HG03139 (cell line): ENCODE data around the gene GIT1.

Experiments used
- ATAC-seq: cut with Tn5 transposase; IDR thresholded peaks from one replicate; pipeline ENCODE4 v1.9.1; 2021; ENCODE audit not compliant: unreplicated experiment

The GIT1 gene

DNA sequence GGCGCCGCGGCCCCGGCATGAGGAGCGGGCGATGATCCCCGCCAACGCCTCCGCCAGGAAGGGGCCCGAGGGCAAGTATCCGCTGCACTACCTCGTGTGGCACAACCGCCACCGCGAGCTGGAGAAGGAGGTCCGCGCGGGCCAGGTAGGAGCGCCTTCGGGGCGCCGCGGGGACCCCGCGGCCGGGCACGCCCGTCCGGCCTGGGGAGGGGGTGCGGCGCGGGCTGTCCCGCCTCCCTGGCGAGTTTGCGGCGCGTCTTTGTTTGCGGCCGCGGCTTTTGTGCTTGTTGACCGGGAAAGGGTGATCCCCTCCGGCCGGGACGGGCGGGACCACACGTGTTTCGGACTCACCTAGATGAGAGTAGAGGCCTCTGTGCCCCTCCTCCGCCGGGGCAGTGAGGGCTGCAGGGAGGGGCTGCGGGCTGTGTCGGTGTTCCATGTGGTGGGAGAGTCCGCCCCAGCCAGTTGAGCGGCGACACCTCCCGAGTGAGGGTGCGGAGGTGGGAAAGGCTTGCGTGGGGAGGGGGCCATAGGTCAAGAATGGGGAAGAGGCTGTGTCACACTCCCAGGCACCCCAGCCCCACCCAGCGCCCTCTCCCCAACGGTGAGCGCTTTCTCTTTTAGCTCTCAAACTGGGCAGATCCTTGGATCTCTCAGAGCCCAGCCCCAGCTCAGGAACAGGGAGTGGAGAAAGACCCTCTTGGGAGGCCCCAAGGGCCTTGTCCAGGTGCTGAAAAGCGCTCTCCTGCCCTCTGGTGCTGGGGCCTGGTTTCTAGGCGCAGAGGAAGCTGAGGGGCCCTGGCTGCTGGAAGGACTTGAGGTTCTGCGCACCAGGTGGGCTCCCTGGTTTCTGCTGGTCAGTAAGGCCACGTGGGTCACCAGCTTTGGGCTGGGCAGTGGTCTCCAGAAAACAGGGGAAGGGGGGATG, 4.4 kb upstream of the GIT1 start:
- no peak for ATAC-seq

GRCh38 chr17:29592850-29593551, 3.6 kb upstream of the GIT1 start, which contains the start of gene ANKRD13B:
TSS of gene ANKRD13B (plus strand) at chr17:29593132. CDS start at chr17:29593622, 490 bp downstream.
- ATAC-seq: no peak

DNA sequence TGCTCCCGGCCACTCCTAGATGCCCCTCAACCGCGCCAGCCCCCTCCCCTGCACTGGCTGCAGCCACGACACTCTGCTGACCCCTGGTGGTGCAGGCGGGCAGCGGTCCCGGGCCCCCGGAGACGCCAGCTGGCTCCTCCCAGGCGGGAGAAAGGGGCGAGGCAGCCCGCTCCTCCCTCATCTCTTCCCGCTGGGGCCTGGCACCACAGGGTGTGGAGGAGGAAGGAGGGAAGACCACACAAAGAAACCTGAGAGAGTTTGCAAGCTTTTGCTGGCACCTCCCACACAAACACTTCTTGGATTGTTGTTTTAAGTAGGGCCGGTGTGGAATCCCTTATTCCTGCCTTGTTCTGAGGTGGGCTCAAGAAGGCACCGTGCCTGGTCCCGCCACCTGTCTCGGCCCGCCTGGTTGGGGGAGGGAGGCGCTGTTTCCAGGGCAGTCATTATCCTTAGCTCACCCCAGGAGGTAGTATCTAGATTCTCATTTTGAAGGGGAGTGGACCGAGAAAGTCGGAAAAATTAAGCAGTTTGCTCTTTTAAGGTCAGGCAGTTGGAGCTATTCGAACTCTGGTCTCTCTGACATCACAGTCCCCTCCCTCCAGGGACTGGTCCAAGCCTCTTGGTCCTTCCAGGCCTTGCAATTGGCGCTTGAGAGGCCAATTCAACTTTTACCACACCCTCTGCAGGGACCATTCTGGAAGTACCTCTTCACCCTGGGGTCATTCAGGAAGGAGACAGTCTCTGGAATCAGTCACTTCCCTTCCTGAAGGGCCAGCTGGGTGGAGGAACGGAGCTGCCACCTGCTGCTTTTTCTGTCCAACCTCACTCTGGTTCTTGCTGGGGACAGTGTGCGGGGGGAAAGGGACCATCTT, 2.5 kb upstream of the GIT1 start:
- no peak for ATAC-seq

DNA sequence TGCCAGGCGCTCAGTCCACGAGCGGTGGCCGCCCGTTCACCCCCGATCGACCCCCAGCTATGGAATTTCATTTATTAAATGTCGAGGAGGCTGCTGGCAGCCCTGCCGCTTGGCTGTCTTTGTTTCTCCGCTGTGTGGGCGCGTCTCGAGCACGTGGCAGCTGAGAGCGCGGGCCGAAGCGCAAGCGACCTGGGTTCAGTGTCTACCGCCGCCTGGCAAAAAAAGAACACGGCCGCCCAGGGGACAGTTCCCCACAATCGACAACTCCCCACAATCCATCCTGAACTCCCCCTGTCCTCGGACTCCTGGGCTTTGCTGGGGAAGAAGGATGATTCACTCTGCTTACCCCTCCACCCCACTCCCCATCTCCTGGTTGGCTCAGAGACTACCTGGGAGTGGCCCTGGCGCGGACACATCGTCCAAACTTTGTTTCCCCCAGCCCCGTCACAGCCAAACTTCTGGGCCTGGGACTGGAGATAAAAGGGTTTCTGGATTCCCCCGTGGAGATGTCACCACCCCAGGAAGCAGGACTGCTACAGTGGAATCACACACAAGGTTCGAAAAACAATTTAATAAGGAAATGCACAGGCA, 1.8 kb upstream of the GIT1 start:
- ATAC-seq: no peak

GRCh38 chr17:29590411-29591145, 1.1 kb upstream of the GIT1 start:
- ATAC-seq: no peak

- ATAC-seq: peak; percentile 11
These were observed 661 bp downstream of the GIT1 start for GRCh38 chr17:29588562-29589411.

DNA sequence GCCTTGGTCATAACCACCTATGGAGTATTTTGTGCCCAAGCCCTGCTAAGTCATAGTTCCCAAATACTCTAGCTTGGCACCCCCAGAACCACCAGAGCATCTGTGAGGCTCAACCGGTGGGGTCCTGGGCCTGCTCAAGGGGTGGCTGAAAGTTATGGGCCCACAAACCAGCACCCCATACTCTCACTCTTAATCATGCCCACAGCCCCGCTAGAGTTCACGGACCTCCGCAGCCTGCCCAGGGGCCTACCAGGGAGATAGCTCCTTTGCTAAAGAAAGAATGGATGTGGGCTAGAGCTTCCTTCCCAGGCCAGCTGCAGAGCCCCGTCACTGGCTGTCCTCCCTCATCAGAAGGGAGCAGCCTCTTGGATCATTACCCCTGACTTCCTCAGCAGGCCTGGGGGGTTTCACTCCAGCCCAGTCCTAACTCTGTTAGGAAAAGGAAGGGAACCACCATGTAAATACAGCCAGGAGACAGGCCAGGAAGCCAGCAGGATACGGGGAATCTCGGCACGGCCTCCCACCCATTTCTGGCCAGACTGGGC, 1.4 kb downstream of the GIT1 start:
- ATAC-seq: no peak

GRCh38 chr17:29587591-29587990, 1.9 kb downstream of the GIT1 start:
- ATAC-seq: no peak

- no peak for ATAC-seq
These were observed 2.6 kb downstream of the GIT1 start for GRCh38 chr17:29586676-29587469.

- ATAC-seq: no peak
These were observed 4.2 kb downstream of the GIT1 start for GRCh38 chr17:29585080-29585751.

DNA sequence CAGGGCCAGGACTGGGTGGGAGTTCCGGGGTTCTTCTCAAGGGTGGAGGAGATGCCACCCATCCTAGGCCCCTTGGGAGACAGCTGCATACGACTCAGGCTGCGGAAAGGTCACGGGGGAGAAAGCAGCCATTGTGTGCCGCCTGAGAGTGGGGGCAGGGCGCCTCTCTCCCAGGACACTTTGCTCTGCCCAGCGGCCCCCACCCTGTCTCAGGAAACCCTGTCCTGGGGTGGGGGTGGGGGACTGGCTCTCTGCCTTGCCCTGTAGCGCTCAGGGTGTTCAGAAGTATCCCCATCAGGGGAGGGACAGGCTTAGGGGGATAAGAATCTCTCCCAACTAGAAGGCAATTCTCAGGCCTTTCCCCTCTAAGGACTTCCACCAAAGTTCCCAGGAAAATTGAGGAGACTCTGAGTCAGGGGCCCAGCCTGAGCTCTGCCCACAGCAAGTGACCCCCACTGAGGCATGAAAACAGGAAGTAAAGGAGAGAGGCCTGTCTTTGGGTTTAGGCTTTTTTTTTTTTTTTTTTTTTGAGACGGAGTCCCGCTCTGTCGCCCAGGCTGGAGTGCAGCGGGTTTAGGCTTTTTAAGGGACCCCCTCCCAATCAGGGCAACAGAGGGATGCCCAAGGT, 4.9 kb downstream of the GIT1 start:
- ATAC-seq: no peak

DNA sequence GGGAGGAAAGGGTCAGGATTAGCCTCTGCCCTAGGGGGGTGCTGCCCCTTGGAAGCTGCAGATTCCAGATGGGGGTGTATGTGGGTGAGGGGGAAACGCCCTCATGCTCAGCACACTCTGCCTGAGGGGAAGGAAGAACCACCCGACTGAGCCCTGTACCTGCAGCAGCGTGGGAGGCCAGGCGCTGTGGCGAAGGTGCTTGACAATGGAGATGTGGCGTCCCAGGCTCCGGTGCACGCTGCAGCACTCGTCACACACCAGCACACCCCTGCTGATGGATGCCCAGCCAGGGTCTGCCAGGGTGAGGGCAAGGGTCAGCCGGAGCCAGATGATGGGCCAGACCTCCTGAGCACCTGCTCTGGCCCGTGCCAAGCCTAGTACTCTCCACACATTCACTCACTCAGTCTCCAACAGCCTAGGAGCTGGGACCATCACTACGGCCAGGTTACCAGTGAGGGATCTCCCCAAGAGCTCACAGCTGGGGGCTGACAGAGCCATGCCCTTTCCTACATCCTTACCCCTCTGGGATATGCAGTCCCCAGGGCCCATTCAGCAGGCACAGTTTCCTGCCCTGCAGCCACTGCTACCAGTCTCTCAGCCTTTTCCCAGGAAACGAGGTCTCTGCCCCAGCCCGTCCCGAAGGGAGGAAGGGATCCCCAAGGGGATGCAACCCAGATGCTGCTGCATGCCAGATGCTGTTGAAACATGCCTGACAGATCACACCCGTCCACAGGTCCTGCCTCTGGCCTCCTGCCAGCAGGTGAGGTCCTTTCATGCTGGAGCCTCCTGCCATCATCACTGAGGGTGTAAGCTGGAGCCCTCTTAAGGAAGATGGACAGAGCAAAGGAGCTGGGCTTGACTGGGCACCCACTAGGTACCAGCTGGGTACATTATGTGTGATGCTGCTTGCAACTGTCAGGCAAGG, 5.9 kb downstream of the GIT1 start:
- ATAC-seq: no peak

DNA sequence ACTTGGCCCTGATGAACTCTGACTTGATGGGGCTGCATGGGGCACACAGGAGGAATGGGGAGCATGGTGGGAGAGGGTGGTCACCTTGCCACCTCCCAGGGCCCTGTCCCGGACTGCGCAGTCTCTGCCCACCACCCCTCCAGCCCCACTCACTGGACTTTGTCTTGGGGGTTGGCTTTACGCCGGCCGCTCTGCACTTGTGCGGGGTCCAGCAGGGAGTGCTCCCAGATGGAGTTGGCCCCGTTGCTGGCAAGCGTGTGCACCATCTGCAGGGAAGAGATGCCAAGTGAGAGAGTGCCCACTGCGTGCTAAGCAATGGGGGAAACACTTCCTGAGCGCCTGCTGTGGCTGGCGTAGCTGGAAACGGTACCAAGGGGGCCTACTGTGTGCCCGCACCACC, 6.7 kb downstream of the GIT1 start:
- no peak for ATAC-seq

- no peak for ATAC-seq
These were observed 7.1 kb downstream of the GIT1 start for GRCh38 chr17:29582254-29582765.

- no peak for ATAC-seq
These were observed 7.7 kb downstream of the GIT1 start for GRCh38 chr17:29581583-29582253.
